DMS79 (cell line): Measurements from ENCODE around the gene NEU4.

ENCODE experiments used
- DNase-seq: peaks from one replicate; lab custom pipeline; 2025; lab: John Stamatoyannopoulos, UW

NEU4 gene

GRCh38 chr2:241865957-241866789 lies 57.2 kb downstream of the NEU4 start:
- no peak for DNase-seq
